Urinary bladder (tissue), 4 donors: ENCODE measurements around the gene PRKCE. TPM values are rescaled to one million over a fixed set of nuclear protein-coding genes. Genes with fewer than 3 reads are reported as not detected.
"Not testable (repeated sequence)": the region's sequence is repeated elsewhere in the genome, so short reads cannot be mapped to it uniquely, and the experiment has no call there.

ENCODE experiments used
- DNase-seq: peaks from one replicate; pipeline ENCODE4 v3.0.0-alpha.2; 2015; ENCODE audit errors: extremely low spot score
- H3K27ac ChIP-seq: one replicate; pipeline ENCODE4 v1.5.1; 2013; ENCODE audit warnings: low read depth, mild to moderate bottlenecking, moderate library complexity
- H3K36me3 ChIP-seq: one replicate; pipeline ENCODE4 v1.6.1; 2013; ENCODE audit warnings: mild to moderate bottlenecking, moderate library complexity; ENCODE audit not compliant: insufficient read depth
- H3K4me1 ChIP-seq: one replicate; pipeline ENCODE4 v1.6.1; 2013; ENCODE audit warnings: mild to moderate bottlenecking, moderate library complexity; ENCODE audit not compliant: insufficient read depth
- H3K4me3 ChIP-seq: one replicate; pipeline ENCODE4 v1.5.1; 2013; ENCODE audit warnings: low read depth, low read length
- whole genome bisulfite sequencing: extraction: QIAGEN DNeasy Blood & Tissue Kit; methylation state at CpG from one replicate; pipeline ENCODE4 v1.1.7; 2013; 5-methylcytosine and 5-hydroxymethylcytosine counted together
- polyA plus RNA-seq: library from polyadenylated mRNA; stranded (reverse); fragments of 200-250 nt; gene quantifications from one replicate; pipeline ENCODE4 v1.2.3, GENCODE V29; 2013
- total RNA-seq: library from RNA; depleted of rRNA; stranded (reverse); fragments of >200 nt; gene quantifications from one replicate; pipeline ENCODE4 v1.2.3, GENCODE V29; 2014
- donor health status: healthy with polysubstance abuse.
- donor health status: healthy.

Gene PRKCE
- total and polyA plus RNA-seq, 2 donors, result 9.9 to 29.7 TPM

DNA sequence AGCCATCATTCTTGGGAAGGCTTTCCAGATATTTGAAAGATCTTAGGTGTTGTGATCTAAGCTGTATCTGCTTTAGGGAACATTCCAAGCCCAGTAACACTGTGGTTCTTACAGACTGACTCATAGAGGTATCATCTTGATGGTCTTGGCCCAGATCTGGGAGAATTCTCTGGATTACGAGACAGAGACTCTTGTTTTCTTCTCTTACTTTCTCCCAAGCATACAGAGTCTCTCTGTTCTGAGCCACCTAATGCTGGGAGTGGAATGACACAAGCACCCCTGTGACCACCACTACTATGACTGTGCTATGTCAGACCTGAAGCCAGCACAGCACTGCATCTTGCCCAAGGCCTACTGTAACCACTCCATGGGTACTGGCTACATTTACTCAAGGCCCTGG lies 564.7 kb downstream of the PRKCE start:
- Histone ChIP-seq H3K4me1 (no peaks in the 10 kb centered on the region), H3K36me3 (no peaks in the 10 kb centered on the region), H3K27ac (no peak overlapping the region), H3K4me3 (no peak overlapping the region)
- DNase-seq, result no peak
- WGBS, result 0% methylated on average over 1 of the region's 1 CpG

- H3K36me3 ChIP-seq, H3K4me1 ChIP-seq, H3K27ac ChIP-seq, DNase-seq, H3K4me3 ChIP-seq: not testable (repeated sequence)
- 88% methylated on average over 1 of the region's 1 CpG for WGBS
Observed at GRCh38 chr2:46223514-46223913, 572.0 kb downstream of the PRKCE start.

DNA sequence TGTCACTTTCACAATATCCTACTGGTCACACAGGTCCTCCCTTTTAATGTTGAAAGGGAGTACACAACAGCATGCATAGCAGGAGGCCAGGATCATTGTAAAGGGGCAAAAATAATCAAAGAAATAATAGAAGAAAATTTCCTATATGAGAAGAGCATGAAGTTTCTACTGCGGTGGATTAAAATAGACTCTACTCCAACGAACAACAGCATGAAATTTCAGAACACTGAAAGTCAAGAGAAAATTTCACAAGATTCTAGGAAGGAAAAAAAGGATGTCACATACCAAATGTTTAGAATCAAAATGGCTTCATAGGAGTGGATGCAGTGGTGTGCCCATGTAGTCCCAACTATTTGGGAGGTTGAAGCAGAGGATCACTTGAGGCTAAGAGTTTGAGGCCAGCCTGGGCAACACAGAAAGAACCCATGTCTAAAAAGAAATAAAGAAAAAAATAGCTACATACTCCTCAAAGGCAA lies 573.7 kb downstream of the PRKCE start:
- Histone ChIP-seq H3K27ac (no peak overlapping the region), H3K36me3 (no peaks in the 10 kb centered on the region), H3K4me3 (no peak overlapping the region), H3K4me1 (no peaks in the 10 kb centered on the region)
- no peak for DNase-seq
- WGBS, result 94% methylated on average over 2 of the region's 2 CpGs

GRCh38 chr2:46225730-46226129 lies 574.3 kb downstream of the PRKCE start:
- Histone ChIP-seq H3K4me1 (no peaks in the 10 kb centered on the region), H3K36me3 (no peaks in the 10 kb centered on the region), H3K4me3 (no peak overlapping the region), H3K27ac (no peak overlapping the region)
- 57% methylated on average over 1 of the region's 1 CpG for WGBS
- DNase-seq, result no peak

- WGBS, result 92% methylated on average over 6 of the region's 6 CpGs
- Histone ChIP-seq H3K27ac (no peak overlapping the region), H3K4me3 (no peak overlapping the region), H3K36me3 (no peaks in the 10 kb centered on the region), H3K4me1 (no peaks in the 10 kb centered on the region)
- DNase-seq, result no peak
Observed at GRCh38 chr2:46226620-46227019, 575.1 kb downstream of the PRKCE start.

DNA sequence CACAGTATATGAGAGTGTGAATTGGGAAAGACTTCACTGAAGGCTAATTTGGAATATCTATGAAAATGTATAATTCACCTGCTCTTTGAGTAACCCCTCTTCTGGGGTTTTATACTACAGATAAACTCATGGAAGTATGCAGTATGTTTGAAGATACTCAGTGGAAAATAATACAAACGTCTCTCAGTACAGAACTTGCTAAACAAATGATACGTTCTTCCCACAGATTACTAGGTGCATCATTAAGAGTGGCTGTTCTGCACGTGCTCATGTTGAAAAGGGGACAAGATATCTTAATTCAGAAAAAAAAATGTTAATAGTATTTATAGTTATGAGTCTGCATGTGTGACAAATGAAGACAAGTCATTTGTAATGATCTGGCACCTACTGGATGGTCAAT lies 575.5 kb downstream of the PRKCE start:
- Histone ChIP-seq H3K4me1 (no peaks in the 10 kb centered on the region), H3K27ac (no peak overlapping the region), H3K36me3 (no peaks in the 10 kb centered on the region), H3K4me3 (no peak overlapping the region)
- WGBS, result 65% methylated on average over 3 of the region's 3 CpGs
- DNase-seq, result no peak

DNA sequence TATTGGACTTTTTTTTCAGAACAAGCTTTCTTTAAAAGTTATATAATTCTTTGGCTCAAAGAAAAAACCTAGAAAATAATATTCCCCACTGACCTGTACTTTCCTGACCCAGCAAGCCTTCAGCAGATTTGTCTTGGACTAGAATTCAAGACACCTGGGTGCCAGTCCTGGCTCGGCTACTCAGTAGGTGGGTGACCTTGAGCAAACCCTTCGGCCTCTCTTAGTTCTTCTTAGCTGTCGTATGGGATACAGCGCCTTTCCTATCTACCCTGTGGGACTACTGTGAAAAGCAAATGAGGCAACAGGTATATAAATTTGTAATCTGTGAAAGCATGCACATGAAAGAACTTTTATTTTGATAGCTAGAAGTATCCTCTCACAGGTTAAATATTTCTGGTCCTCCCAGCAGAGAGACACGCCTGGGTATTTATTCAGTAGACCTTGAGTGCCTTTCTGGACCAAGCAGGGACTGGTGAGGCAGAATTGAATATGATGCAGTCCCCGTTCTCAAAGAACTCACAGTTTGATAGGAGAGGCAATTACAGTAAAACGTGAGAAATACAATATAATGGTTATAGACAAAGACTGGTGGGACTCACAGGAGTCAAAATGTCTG lies 576.3 kb downstream of the PRKCE start:
- WGBS, result 86% methylated on average over 7 of the region's 7 CpGs
- H3K27ac ChIP-seq, result no peak overlapping the region

GRCh38 chr2:46229134-46230063 lies 577.9 kb downstream of the PRKCE start:
- no peaks in the 10 kb centered on the region for H3K36me3 ChIP-seq
- no peak overlapping the region for H3K4me3 ChIP-seq
- 80% methylated on average over 11 of the region's 11 CpGs for WGBS
- H3K27ac ChIP-seq, result no peak overlapping the region
- no peak for DNase-seq
- no peaks in the 10 kb centered on the region for H3K4me1 ChIP-seq

More for the DNA sequence above, 576.3 kb downstream of the PRKCE start:
- no peaks in the 10 kb centered on the region for H3K36me3 ChIP-seq
- H3K4me1 ChIP-seq, result no peaks in the 10 kb centered on the region
- DNase-seq, result no peak
- H3K4me3 ChIP-seq, result no peak overlapping the region

GRCh38 chr2:46230115-46230571 lies 578.7 kb downstream of the PRKCE start:
- no peak overlapping the region for H3K27ac ChIP-seq
- 76% methylated on average over 6 of the region's 6 CpGs for WGBS
- H3K36me3 ChIP-seq, result no peaks in the 10 kb centered on the region
- DNase-seq, result no peak
- no peak overlapping the region for H3K4me3 ChIP-seq
- H3K4me1 ChIP-seq, result no peaks in the 10 kb centered on the region

DNA sequence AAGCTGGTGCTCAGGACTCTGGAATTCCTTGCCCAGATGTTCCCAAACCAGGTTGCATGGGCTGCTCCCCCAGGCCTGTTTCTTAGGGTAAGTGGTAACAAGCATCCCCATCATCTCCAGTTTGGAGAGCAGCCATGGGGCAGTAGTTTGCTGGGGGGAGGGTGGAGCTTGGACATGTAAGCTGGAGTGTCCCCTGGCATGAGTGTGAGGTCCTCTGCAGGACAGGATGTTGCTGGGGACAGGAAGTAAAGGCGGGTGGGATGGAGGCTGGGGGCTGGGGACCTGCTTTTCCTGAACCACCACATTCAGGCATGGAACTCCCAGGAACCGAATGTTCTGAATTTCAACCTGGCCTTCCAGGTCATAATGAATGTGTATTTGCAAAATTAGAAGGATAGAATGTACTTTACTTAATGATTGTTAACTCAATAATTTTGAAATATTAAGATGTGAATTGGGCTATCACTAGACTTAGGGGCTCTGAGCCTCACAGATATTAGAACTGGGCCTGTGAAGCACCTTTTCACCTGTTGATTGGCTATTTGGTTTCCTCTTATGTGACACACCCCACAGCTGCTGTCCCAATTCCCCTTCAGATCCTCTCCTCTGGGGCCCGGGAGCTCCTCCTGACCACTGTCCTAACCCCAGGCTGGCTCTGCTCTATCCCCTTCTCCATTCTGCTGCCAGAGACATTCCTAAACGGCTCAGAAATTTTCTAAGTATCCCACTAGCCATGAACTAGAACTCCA lies 579.4 kb downstream of the PRKCE start:
- H3K27ac ChIP-seq, result no peak overlapping the region
- H3K4me1 ChIP-seq, result no peaks in the 10 kb centered on the region
- no peak for DNase-seq
- no peaks in the 10 kb centered on the region for H3K36me3 ChIP-seq
- WGBS, result 82% methylated on average over 4 of the region's 4 CpGs
- H3K4me3 ChIP-seq, result no peak overlapping the region

DNA sequence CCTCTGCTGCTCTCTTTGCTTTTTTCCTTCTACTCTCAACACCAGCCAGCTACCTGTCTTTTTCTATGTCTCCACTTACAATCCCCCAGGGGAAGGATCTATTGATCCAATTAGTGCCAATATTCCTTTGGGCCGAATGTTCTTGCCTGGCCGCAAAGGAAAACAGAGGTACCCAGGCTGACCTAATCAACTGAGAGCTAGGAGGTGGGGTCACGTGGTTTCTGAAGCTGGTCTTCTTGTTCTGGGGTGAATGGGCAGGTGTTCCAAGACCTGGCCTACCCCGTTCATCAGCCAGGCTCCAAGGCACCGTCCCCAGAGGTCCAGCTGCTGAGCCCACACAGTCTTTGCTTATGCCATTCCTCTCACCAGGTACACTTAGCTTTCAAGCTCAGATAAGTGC lies 580.2 kb downstream of the PRKCE start:
- 96% methylated on average over 5 of the region's 5 CpGs for WGBS
- H3K4me1 ChIP-seq, result no peaks in the 10 kb centered on the region
- H3K36me3 ChIP-seq, result no peaks in the 10 kb centered on the region
- no peak overlapping the region for H3K27ac ChIP-seq
- H3K4me3 ChIP-seq, result no peak overlapping the region
- DNase-seq, result no peak

GRCh38 chr2:46232860-46233259 lies 581.4 kb downstream of the PRKCE start:
- no peaks in the 10 kb centered on the region for H3K36me3 ChIP-seq
- H3K4me1 ChIP-seq, result no peaks in the 10 kb centered on the region
- 69% methylated on average over 7 of the region's 7 CpGs for WGBS
- no peak overlapping the region for H3K27ac ChIP-seq
- DNase-seq, result no peak
- H3K4me3 ChIP-seq, result no peak overlapping the region

GRCh38 chr2:46236006-46236875 lies 584.8 kb downstream of the PRKCE start:
- WGBS, result 82% methylated on average over 4 of the region's 4 CpGs
- H3K27ac ChIP-seq, result no peak overlapping the region

More at GRCh38 chr2:46236006-46236875, 584.8 kb downstream of the PRKCE start:
- Histone ChIP-seq H3K36me3 (no peaks in the 10 kb centered on the region), H3K4me3 (no peak overlapping the region), H3K4me1 (no peaks in the 10 kb centered on the region)
- no peak for DNase-seq
